Mammary microvascular endothelial cell (primary cell): ENCODE results near the gene ITPK1. TPM values are rescaled to one million over a fixed set of nuclear protein-coding genes. Genes with fewer than 3 reads are reported as not detected.

ENCODE experiments used
- total RNA-seq: library from RNA; depleted of rRNA; stranded (reverse); fragments of >200 nt; gene quantifications from 2 replicates; pipeline ENCODE4 v1.2.3, GENCODE V29; 2015

Gene ITPK1
- 29.9 and 37.3 TPM in 2 replicates for total RNA-seq

GRCh38 chr14:93115821-93116675 lies at the start of gene ITPK1:
Gene ITPK1, minus strand, starts transcription at chr14:93115925. Its CDS starts 762 bp downstream, at chr14:93115163.

GRCh38 chr14:92922883-92923743 lies 192.6 kb downstream of the ITPK1 start, which contains the start of gene CHGA:
Gene CHGA, plus strand, starts transcription at chr14:92923150. Its CDS starts 210 bp downstream, at chr14:92923360.

Other genes with a start within 250 kb of the ITPK1 start
- not detected in 2 replicates for gene CHGA, start 192.8 kb downstream of the ITPK1 start, total RNA-seq
- gene MOAP1, start 69.0 kb upstream of the ITPK1 start, total RNA-seq, result 11.3 and 13.1 TPM in 2 replicates
- 12.9 and 17.7 TPM in 2 replicates for gene LYSET, start 69.4 kb upstream of the ITPK1 start, total RNA-seq
- gene GON7, start 91.1 kb upstream of the ITPK1 start, total RNA-seq, result 16.9 and 21.9 TPM in 2 replicates
- gene UBR7, start 91.3 kb upstream of the ITPK1 start, total RNA-seq, result 33.8 and 42.8 TPM in 2 replicates
- gene BTBD7, start 217.1 kb upstream of the ITPK1 start, total RNA-seq, result 10.5 and 11.2 TPM in 2 replicates
- not detected in 2 replicates for gene COX8C, start 231.3 kb upstream of the ITPK1 start, total RNA-seq